K562 (cell line): Measurements from ENCODE around the gene PTGR3. TPM values are rescaled to one million over a fixed set of nuclear protein-coding genes. Genes with fewer than 3 reads are reported as not detected.

Source experiments
- ATAC-seq: fragments of 200-7000 bp; cut with Tn5 transposase; 3 replicates; pipeline ENCODE4 v1.9.1; 2020; ENCODE audit warnings: moderate library complexity
- BruUV-seq: library from RNA; stranded (reverse); fragments of 400-500 nt; replicated peaks from 2 replicates; lab custom pipeline; 2021; lab: Mats Ljungman, UMichigan
- CTCF ChIA-PET: fragments of 300-600 bp; formaldehyde crosslinking; extraction: SDS; loops from one replicate; lab custom pipeline; 2021; ENCODE audit warnings: low intra/inter-chr PET ratio; lab: Yijun Ruan, JAX
- POLR2A ChIA-PET: fragments of 300-600, 350-650 bp; sonication (Branson Sonifier 250); formaldehyde crosslinking; extraction: SDS; loops from one replicate; lab custom pipeline; 2021; ENCODE audit warnings: antibody characterized with exemption, inconsistent platforms; lab: Yijun Ruan, JAX
- DNase-seq, 4 experiments: peaks; one replicate each; pipeline versions ENCODE4 v3.0.0 to v3.0.0-alpha.2; 2011 to 2018; ENCODE audit warnings: low spot score in 3 of 4, mixed read lengths in 3 of 4; ENCODE audit errors: extremely low read depth in 1 of 4
- FAIRE-seq: peaks from 2 replicates; lab custom pipeline; 2011; peaks lifted over from hg19 to GRCh38; lab: Jason Lieb, UNC
- H2AFZ ChIP-seq: 2 replicates; pipeline ENCODE4 v1.6.0; 2011; ENCODE audit warnings: low read depth, low read length, control low read depth, inconsistent platforms
- H3K27ac ChIP-seq: fragments of 200-600 bp; 3 replicates; pipeline ENCODE4 v1.8.0; 2011; ENCODE audit warnings: low read depth, mild to moderate bottlenecking, control low read depth, inconsistent platforms, low read length, moderate library complexity, mixed read lengths; ENCODE audit errors: extremely low read depth
- H3K27me3 ChIP-seq, 2 experiments: fragments of 300-600 bp in 1 of 2; 2 replicates in 1 of 2; 3 replicates in 1 of 2; pipeline versions ENCODE4 v1.6.0 to v1.8.0; 2011; ENCODE audit warnings: inconsistent platforms in 2 of 2, low read length in 2 of 2, mild to moderate bottlenecking in 1 of 2, mixed read lengths in 1 of 2, moderate library complexity in 1 of 2; ENCODE audit not compliant: control insufficient read depth in 2 of 2, insufficient read depth in 2 of 2
- H3K36me3 ChIP-seq: fragments of 300-600 bp; 3 replicates; pipeline ENCODE4 v1.8.0; 2011; ENCODE audit warnings: mild to moderate bottlenecking, low read length, inconsistent platforms; ENCODE audit not compliant: control insufficient read depth, insufficient read depth
- H3K4me1 ChIP-seq, 2 experiments: fragments of 200-600 bp in 1 of 2; replicated peaks in 1 of 2; 2 replicates in 1 of 2; 3 replicates in 1 of 2; pipeline versions ENCODE4 v1.5.1 to v1.8.0; 2011; ENCODE audit warnings: inconsistent platforms in 2 of 2, low read length in 2 of 2, mild to moderate bottlenecking in 1 of 2, mixed read lengths in 1 of 2, moderate library complexity in 1 of 2; ENCODE audit not compliant: control insufficient read depth in 2 of 2, insufficient read depth in 2 of 2
- H3K4me2 ChIP-seq: 2 replicates; pipeline ENCODE4 v1.6.1; 2011; ENCODE audit warnings: low read length, control low read depth, inconsistent platforms, mixed read lengths; ENCODE audit not compliant: insufficient read depth
- H3K4me3 ChIP-seq: fragments of 200-600 bp; sonication (generic), shearing (Covaris generic); 2 replicates; pipeline ENCODE4 v1.5.1; 2016; ENCODE audit warnings: control low read depth, inconsistent platforms
- H3K79me2 ChIP-seq: fragments of 200-600 bp; 3 replicates; pipeline ENCODE4 v1.8.0; 2011; ENCODE audit warnings: low read length, inconsistent platforms; ENCODE audit not compliant: control insufficient read depth, insufficient read depth
- H3K9ac ChIP-seq, 2 experiments: 2 replicates each; pipeline versions ENCODE4 v1.6.0 to v1.6.1; 2011; ENCODE audit warnings: low read depth in 2 of 2, low read length in 2 of 2, control low read depth in 1 of 2, inconsistent platforms in 1 of 2, mild to moderate bottlenecking in 1 of 2, mixed read lengths in 1 of 2; ENCODE audit not compliant: insufficient read depth in 1 of 2
- H3K9me1 ChIP-seq: one replicate; pipeline ENCODE4 v1.6.0; 2011; ENCODE audit warnings: inconsistent platforms, mild to moderate bottlenecking, low read length, moderate library complexity; ENCODE audit not compliant: control insufficient read depth, insufficient read depth
- H3K9me3 ChIP-seq: replicated peaks from 2 replicates; pipeline ENCODE4 v1.5.1; 2011; ENCODE audit warnings: low read depth, low read length, inconsistent platforms; ENCODE audit not compliant: control insufficient read depth, insufficient read depth
- H4K20me1 ChIP-seq: replicated peaks from 2 replicates; pipeline ENCODE4 v1.6.1; 2011; ENCODE audit warnings: low read length, inconsistent platforms, mixed read lengths; ENCODE audit not compliant: control insufficient read depth, insufficient read depth
- AFF4 ChIP-seq: sonication (generic); formaldehyde crosslinking; IDR thresholded peaks from 2 replicates; pipeline ENCODE4 v1.8.0; 2023; ENCODE audit warnings: mild to moderate bottlenecking, missing genetic modification reagents
- MTA3 ChIP-seq: fragments of 450-650 bp; formaldehyde crosslinking; IDR thresholded peaks from 2 replicates; pipeline ENCODE4 v1.6.1; 2017; ENCODE audit warnings: mild to moderate bottlenecking, borderline replicate concordance
- NKRF ChIP-seq: fragments of 450-650 bp; IDR thresholded peaks from 2 replicates; pipeline ENCODE4 v1.6.1; 2016; ENCODE audit warnings: borderline replicate concordance
- NR4A1 ChIP-seq, 2 experiments: fragments of 250-450 bp in 1 of 2; fragments of 450-650 bp in 1 of 2; sonication (Bioruptor Pico) in 1 of 2; IDR thresholded peaks; 2 replicates each; pipeline versions ENCODE4 v1.4.0 to v1.6.1; 2016 to 2020; ENCODE audit warnings: mild to moderate bottlenecking in 2 of 2, missing compliant biosample characterization in 1 of 2, missing genetic modification characterization in 1 of 2, moderate library complexity in 1 of 2
- PYGO2 ChIP-seq: fragments of 450-650 bp; IDR thresholded peaks from 2 replicates; pipeline ENCODE4 v1.6.1; 2016; ENCODE audit warnings: mild to moderate bottlenecking, missing genetic modification characterization, moderate library complexity, missing compliant biosample characterization
- SAP30 ChIP-seq: fragments of 200-600 bp; sonication (generic); IDR thresholded peaks from 2 replicates; pipeline ENCODE4 v1.6.1; 2012; ENCODE audit warnings: borderline replicate concordance, low read depth, mild to moderate bottlenecking, moderate library complexity, low read length, control low read depth, inconsistent platforms; ENCODE audit not compliant: insufficient read depth, poor library complexity, severe bottlenecking
- SP1 ChIP-seq: sonication (generic); formaldehyde crosslinking; IDR thresholded peaks from 2 replicates; pipeline ENCODE4 v1.8.1; 2022; ENCODE audit warnings: mild to moderate bottlenecking, missing genetic modification reagents
- ZBTB43 ChIP-seq: sonication (generic); formaldehyde crosslinking; IDR thresholded peaks from 2 replicates; pipeline ENCODE4 v1.8.0; 2023; ENCODE audit warnings: mild to moderate bottlenecking, missing genetic modification reagents
- WGBS: fragments of 100-300 bp; shearing (Covaris generic); methylation state at CpG from one replicate; pipeline ENCODE4 v1.1.6; 2016; ENCODE audit warnings: low coverage, mixed read lengths; ENCODE audit not compliant: insufficient coverage; ENCODE audit errors: missing lambda C conversion rate; 5-methylcytosine and 5-hydroxymethylcytosine counted together
- in situ Hi-C: fragments of 300-500 bp; cut with MboI; formaldehyde crosslinking; loops from 4 replicates; pipeline ENCODE4 v1.15.0; 2018; ENCODE audit warnings: inconsistent platforms, mixed read lengths
- intact Hi-C: fragments of 100-400 bp; cut with micrococcal nuclease; formaldehyde crosslinking; loops from 2 replicates; pipeline ENCODE4 v1.14.2; 2022
- polyA plus RNA-seq, 8 experiments: library from polyadenylated mRNA; depleted of rRNA in 4 of 8; stranded (reverse) in 5 of 8; unstranded in 3 of 8; fragments of >200 nt; fragmentation: Nextera tagmentation in 2 of 8; fragmentation: Illumina TruSeq in 1 of 8; extraction: Ambion mirVana in 2 of 8; extraction: Trizol in 1 of 8; gene quantifications; 2 replicates each; pipeline versions ENCODE4 v1.2.1 to v1.2.3, GENCODE V29; 2011 to 2014; ENCODE audit warnings: inconsistent platforms in 1 of 8, missing spikeins in 1 of 8
- total RNA-seq, 7 experiments: library from RNA; depleted of rRNA in 6 of 7; stranded (reverse); fragments of >200 nt in 6 of 7; fragmentation: Illumina TruSeq in 2 of 7; extraction: Trizol in 2 of 7; gene quantifications; 2 replicates each; pipeline versions ENCODE4 v1.2.1 to v1.2.3, GENCODE V29; 2011 to 2021; ENCODE audit warnings: low replicate concordance in 1 of 7

Gene PTGR3
- total and polyA plus RNA-seq, 9 of the 15 experiments (the other 6 are each of a cell fraction or from before 2014, with no cell fraction given), result 4.1 to 32.3 (median 15.3) TPM

- no peak for TF ChIP-seq PYGO2
- TF ChIP-seq, all 486 proteins: peak for 0
Measured at GRCh38 chr18:75246721-75247610, 38.0 kb upstream of the PTGR3 start (continued).

GRCh38 chr18:75244351-75245313, 35.7 kb upstream of the PTGR3 start:
- no peaks in the 10 kb centered on the region for H3K79me2 ChIP-seq
- CTCF ChIA-PET, result no interaction called here
- intact Hi-C loops, result loop anchor here (5.0 kb wide), 1 partner anchor 72 kb away; no protein-coding TSS in a partner anchor
- WGBS, result 65% methylated on average over 9 of the region's 19 CpGs
- H3K4me1 ChIP-seq, result peaks cover 0 to 7% of the 10 kb centered on the region in 2 experiments; a peak in 3 of 5 replicates
- no peak overlapping the region for H3K9ac ChIP-seq
- H3K36me3 ChIP-seq, result no peaks in the 10 kb centered on the region
- H4K20me1 ChIP-seq, result no peaks in the 10 kb centered on the region; the same call in 1 of the 2 replicates
- no peaks in the 10 kb centered on the region for H3K9me1 ChIP-seq
- no peak overlapping the region for H3K4me3 ChIP-seq
- ATAC-seq, result peak; percentile 87
- POLR2A ChIA-PET, result no interaction called here
- H3K9me3 ChIP-seq, result no peaks in the 10 kb centered on the region
- H3K27ac ChIP-seq, result no peak overlapping the region
- no TSS peak for BruUV-seq
- H2AFZ ChIP-seq, result no peak overlapping the region
- no peak overlapping the region for H3K4me2 ChIP-seq
- peak; percentile 11 to 28 (median 13) for DNase-seq
- in situ Hi-C loops, result no loop called here
- H3K27me3 ChIP-seq, result no peaks in the 10 kb centered on the region
- no peak for FAIRE-seq
- no peak for TF ChIP-seq SP1 (CRISPR knock-in tag)
- TF ChIP-seq AFF4, result no peak
- TF ChIP-seq MTA3, result no peak
- TF ChIP-seq SAP30, result no peak
- no peak for TF ChIP-seq NKRF
- no peak for TF ChIP-seq ZBTB43
- no peak for TF ChIP-seq NR4A1 (CRISPR knock-in tag; IDR thresholded peaks at IDR 0.05)
- no peak for TF ChIP-seq NR4A1 (tag; IDR thresholded peaks at IDR 0.05)
